Stomach smooth muscle (tissue), 2 donors: ENCODE data around the gene ARID1B.

Experiments used
- H3K27ac ChIP-seq: one replicate; pipeline ENCODE4 v1.7.0; 2013; ENCODE audit warnings: mild to moderate bottlenecking, low read length, inconsistent platforms
- H3K27me3 ChIP-seq, 2 donors: one replicate each; pipeline ENCODE4 v1.7.0; 2013; ENCODE audit warnings: low read length in 2 of 2; ENCODE audit not compliant: insufficient read depth in 2 of 2, control insufficient read depth in 1 of 2
- H3K36me3 ChIP-seq, 2 donors: one replicate each; pipeline ENCODE4 v1.7.0; 2013; ENCODE audit warnings: low read length in 2 of 2; ENCODE audit not compliant: control insufficient read depth in 2 of 2, insufficient read depth in 2 of 2
- H3K4me1 ChIP-seq: one replicate; pipeline ENCODE4 v1.7.0; 2013; ENCODE audit warnings: low read length; ENCODE audit not compliant: control insufficient read depth, insufficient read depth
- H3K4me3 ChIP-seq, 2 donors: one replicate each; pipeline ENCODE4 v1.7.0; 2013; ENCODE audit warnings: low read length in 2 of 2
- H3K9ac ChIP-seq, 2 donors: one replicate each; pipeline ENCODE4 v1.7.0; 2013; ENCODE audit warnings: low read length in 2 of 2, mild to moderate bottlenecking in 1 of 2
- H3K9me3 ChIP-seq, 2 donors: one replicate each; pipeline ENCODE4 v1.7.0; 2013; ENCODE audit warnings: low read length in 2 of 2; ENCODE audit not compliant: control insufficient read depth in 2 of 2
- donor health status: healthy.
- donor health status: Pancreatic carcinoma.

Gene ARID1B

DNA sequence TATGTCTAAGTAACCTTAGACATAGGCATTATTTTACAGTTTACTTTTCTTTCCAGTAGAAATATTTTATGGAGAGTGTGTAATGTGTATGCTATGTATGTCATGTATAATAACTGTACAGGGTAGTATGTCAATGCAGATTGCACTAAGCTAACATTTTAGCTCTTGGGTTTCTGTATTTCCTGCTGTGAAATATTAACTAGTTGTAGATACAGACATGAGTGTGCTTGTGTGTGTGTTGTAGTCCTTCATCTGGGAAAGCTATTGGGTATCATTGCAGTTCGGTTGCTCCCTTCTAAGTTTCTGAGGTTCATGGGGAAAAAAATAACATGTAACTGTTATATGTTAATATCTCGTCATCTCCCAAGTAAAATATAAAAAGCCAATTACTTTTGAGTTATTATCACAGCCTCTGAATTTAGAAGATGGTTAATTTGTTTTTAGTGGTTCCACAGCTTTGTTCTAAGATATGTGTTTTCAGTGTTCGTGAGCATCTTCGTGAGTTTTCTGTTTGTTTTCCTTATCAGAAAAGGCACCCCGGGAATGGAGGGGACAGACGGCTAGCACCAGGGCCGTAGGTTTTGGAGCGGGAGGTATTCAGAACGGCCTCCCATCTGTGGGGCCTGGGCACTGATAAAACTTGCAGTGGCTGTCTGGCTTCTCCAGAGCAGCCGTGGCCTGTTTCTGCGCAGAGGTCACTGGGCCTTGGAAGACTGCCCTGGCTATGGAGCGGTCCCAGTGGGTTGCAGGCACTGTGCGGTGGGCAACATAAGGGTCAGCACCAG, 215.0 kb downstream of the ARID1B start:
- Histone ChIP-seq H3K9ac (no peak overlapping the region), H3K36me3 (no peaks in the 10 kb centered on the region), H3K27me3 (no peaks in the 10 kb centered on the region), H3K9me3 (no peaks in the 10 kb centered on the region), H3K27ac (no peak overlapping the region), H3K4me1 (peaks cover 8% of the 10 kb centered on the region), H3K4me3 (no peak overlapping the region)

DNA sequence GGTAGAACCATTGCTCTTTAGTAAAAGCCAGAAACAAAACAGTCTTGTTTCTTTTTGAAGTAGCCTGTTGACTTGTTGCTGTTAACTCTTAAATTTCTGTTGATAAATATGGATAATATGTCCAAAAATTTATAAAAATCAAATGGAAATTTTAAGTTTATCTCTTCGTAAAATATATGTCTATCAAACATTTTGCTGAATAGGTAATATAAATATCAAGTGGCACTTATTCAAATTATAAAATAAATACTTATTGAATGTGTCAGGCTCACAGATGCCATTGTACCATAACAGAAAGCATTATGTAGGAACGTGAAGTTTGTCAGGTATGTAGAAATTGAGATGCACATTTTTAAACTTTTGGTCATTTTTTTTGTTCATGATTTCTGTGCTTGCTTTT, 216.5 kb downstream of the ARID1B start:
- Histone ChIP-seq H3K4me1 (peaks cover 5% of the 10 kb centered on the region), H3K36me3 (no peaks in the 10 kb centered on the region), H3K4me3 (no peak overlapping the region), H3K27ac (no peak overlapping the region), H3K27me3 (no peaks in the 10 kb centered on the region), H3K9me3 (no peaks in the 10 kb centered on the region), H3K9ac (no peak overlapping the region)

DNA sequence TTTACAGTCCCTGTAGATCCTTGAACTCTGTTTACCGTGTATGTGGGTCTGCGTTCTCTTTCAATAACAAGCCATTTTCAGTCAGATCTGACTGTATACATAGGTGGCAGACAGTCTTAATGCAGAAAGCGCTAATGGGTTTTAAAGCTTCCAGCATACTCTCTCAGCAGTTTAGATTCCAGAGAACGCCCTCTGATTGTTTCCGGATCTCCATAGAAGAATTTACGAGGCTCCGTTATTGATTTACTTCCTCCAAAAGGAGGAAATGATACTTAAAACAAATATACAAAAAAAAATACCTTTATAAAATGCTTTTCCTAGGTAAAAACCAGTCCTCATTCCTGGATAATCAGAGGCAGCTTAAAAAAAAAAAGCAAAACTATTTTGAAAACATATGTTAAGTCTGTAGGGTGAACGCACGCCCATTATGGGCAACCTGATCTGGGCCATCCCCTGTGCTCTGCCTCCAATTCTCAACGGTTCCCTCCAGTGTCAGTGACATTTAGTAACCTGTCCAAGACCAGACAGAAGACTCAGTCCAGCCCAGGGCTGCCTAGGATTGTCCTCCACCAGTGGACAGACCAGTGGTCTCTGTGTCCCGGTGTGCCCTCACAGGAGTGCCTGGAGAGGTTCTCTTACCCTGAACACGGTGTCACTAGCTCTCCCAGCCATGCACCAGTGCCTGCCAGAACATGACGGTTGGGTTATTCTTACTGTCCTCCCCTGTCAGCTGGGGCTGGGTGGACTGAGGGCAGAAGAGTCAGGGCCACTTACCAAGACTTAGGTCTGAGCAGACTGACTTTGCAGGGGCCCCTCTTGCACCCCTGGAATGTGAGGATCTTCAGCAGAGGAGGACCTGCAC, 217.3 kb downstream of the ARID1B start:
- no peaks in the 10 kb centered on the region for H3K27me3 ChIP-seq
- no peaks in the 10 kb centered on the region for H3K9me3 ChIP-seq
- no peak overlapping the region for H3K9ac ChIP-seq
- peaks cover 5% of the 10 kb centered on the region for H3K4me1 ChIP-seq
- H3K4me3 ChIP-seq, result no peak overlapping the region
- no peaks in the 10 kb centered on the region for H3K36me3 ChIP-seq
- H3K27ac ChIP-seq, result no peak overlapping the region

DNA sequence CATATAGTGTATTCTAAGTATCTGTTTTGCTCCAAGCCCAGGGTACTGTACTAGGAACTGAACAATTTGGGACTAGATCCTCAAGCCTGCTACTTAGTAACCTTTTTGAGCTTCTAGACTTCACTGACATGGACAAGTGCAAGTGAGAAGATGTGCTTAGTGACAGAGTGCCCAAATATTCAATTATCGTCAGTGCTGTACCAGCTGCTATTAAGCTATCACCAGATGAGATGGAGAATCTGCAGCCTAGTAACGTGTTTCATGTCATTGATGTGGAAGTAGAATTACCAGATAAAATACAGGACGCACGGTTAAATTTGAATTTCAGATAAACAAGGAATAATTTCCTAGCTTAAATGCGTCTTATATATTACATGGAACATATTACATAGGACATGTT, 218.3 kb downstream of the ARID1B start:
- Histone ChIP-seq H3K27me3 (no peaks in the 10 kb centered on the region), H3K4me3 (no peak overlapping the region), H3K27ac (no peak overlapping the region), H3K4me1 (peaks cover 5% of the 10 kb centered on the region), H3K36me3 (no peaks in the 10 kb centered on the region), H3K9ac (no peak overlapping the region), H3K9me3 (no peaks in the 10 kb centered on the region)

DNA sequence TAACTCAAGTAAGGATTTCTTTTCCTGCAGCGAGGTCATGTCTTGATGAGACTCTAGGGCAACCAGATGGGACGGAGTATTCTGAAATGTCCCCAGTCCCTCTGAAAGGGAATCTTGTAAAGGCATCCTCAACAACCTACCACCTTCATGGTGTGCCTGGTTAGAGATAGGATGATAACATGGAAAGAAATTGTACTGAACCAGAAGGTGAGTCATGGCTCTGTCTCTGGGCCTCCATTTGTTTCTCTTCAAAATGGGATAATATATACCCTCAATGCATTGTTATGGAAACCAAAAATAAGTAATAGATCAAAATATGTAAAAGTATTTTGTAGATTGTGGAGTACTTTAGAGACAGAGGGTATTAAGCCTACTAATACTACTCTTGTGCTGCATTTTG, 219.1 kb downstream of the ARID1B start:
- Histone ChIP-seq H3K27ac (no peak overlapping the region), H3K4me3 (no peak overlapping the region), H3K27me3 (no peaks in the 10 kb centered on the region), H3K9me3 (no peaks in the 10 kb centered on the region), H3K4me1 (peaks cover 5% of the 10 kb centered on the region), H3K36me3 (no peaks in the 10 kb centered on the region), H3K9ac (no peak overlapping the region)

DNA sequence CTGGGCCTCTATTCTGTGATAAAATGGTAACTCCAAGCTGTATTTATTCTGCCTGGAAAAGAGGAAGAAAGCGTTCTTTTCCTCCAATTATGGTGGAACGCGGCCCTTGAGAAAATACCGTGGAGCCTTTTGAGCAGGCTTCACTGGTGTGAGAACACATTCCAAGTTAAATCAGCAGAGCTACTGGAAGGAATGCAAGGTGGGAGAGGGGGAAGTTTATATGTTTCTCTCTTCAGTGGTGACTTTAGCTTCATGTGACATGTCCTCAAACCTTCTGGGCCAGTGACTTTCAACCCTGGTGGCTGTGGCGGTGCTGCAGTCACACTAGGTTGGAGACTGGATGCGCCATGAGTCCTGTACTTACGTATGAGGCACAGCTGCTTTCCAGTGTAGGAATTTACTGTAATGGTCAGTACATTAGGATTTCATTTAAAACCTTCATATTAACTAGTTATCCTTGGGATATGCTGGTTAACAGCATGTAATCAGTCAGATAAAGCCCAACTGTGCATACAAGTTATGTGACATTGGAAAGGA, 221.7 kb downstream of the ARID1B start:
- Histone ChIP-seq H3K36me3 (no peaks in the 10 kb centered on the region), H3K9me3 (no peaks in the 10 kb centered on the region), H3K4me1 (peaks cover 2% of the 10 kb centered on the region), H3K27ac (no peak overlapping the region), H3K4me3 (no peak overlapping the region), H3K27me3 (no peaks in the 10 kb centered on the region), H3K9ac (no peak overlapping the region)

DNA sequence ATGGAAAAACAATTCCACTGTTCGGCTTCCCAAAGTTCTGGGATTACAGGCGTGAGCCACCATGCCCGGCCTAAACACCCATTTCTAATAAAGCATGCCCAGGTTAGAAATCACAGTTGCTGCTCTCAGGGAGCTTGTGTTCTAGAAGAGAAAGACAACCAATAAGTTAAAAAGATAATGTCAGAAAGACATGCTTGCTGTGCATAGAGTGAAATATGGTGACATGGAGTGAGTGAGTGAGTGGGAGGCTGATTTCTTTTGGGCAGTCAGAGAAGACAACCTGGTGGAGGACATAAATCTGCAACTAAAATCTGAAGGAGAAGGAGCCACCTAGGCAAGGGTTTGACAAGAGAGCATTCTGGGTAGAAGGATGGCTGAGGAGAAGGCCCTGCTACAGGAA, 222.6 kb downstream of the ARID1B start:
- no peak overlapping the region for H3K4me3 ChIP-seq
- H3K36me3 ChIP-seq, result no peaks in the 10 kb centered on the region
- no peaks in the 10 kb centered on the region for H3K27me3 ChIP-seq
- H3K9ac ChIP-seq, result no peak overlapping the region
- peaks cover 2% of the 10 kb centered on the region for H3K4me1 ChIP-seq
- H3K27ac ChIP-seq, result no peak overlapping the region
- no peaks in the 10 kb centered on the region for H3K9me3 ChIP-seq

DNA sequence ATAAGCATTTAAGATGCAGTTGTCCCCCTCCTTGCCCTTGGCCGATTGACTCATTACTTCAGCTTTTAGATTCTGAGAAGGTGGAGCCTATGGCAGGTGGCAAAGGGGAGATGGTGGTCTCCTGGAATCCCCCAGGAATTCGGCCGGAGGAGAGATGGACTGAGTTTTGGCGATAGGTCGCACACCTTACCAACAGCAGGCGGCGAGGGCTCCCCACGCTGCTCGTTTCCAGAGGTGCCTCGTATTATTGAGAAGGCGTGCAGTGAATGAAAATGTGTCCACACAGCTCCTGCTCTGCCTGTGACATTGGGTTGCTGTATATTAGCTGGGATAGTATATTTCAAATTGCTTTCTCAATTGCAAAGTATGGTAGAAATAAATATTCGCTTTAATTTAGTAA, 224.5 kb downstream of the ARID1B start:
- H3K27me3 ChIP-seq, result no peaks in the 10 kb centered on the region
- no peak overlapping the region for H3K9ac ChIP-seq
- H3K9me3 ChIP-seq, result no peaks in the 10 kb centered on the region
- no peak overlapping the region for H3K27ac ChIP-seq
- H3K4me3 ChIP-seq, result no peak overlapping the region
- H3K36me3 ChIP-seq, result no peaks in the 10 kb centered on the region
- peaks cover 2% of the 10 kb centered on the region for H3K4me1 ChIP-seq

DNA sequence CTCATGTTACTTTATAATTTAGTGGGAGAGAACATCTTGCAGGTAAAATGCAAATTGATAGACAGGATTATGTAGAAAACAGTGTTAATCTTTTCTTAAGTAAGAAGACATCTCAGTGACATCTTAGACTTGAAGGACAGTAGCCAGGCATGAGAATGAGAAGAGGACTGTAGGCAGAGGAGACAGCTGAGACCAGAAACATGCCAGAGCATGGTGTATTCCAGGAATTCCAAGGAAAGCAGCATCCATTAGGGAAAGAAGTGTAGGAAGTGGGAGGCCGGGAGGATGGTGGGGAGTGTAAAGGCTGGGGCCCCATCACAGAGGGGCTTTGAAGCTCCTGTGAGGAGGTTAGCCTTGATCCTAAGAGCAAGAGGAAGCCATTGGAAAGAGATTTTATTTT, 225.6 kb downstream of the ARID1B start:
- no peaks in the 10 kb centered on the region for H3K27me3 ChIP-seq
- no peaks in the 10 kb centered on the region for H3K36me3 ChIP-seq
- peaks cover 2% of the 10 kb centered on the region for H3K4me1 ChIP-seq
- no peaks in the 10 kb centered on the region for H3K9me3 ChIP-seq
- H3K4me3 ChIP-seq, result no peak overlapping the region
- H3K27ac ChIP-seq, result no peak overlapping the region
- H3K9ac ChIP-seq, result no peak overlapping the region

DNA sequence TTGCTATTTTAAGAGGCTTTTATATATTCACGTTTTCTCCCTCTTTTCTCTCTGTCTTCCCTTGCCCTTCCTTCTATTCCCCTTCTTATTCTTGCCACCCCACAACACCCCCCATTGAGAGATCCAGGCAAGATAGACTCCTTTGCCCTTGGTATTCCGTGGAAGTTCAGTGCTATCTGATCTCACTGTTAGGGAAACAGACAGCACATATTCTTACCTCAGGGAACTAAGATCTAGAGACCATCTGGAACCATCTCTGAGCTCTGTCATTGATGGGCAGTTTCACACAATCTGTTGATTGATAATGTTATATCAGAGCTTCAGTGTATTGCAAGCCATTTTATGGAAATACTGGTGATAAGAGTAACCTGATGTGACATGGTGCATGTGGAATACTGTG, 228.8 kb downstream of the ARID1B start:
- Histone ChIP-seq H3K4me1 (peaks cover 2% of the 10 kb centered on the region), H3K4me3 (no peak overlapping the region), H3K36me3 (no peaks in the 10 kb centered on the region), H3K9ac (no peak overlapping the region), H3K9me3 (no peaks in the 10 kb centered on the region), H3K27ac (no peak overlapping the region), H3K27me3 (no peaks in the 10 kb centered on the region)

DNA sequence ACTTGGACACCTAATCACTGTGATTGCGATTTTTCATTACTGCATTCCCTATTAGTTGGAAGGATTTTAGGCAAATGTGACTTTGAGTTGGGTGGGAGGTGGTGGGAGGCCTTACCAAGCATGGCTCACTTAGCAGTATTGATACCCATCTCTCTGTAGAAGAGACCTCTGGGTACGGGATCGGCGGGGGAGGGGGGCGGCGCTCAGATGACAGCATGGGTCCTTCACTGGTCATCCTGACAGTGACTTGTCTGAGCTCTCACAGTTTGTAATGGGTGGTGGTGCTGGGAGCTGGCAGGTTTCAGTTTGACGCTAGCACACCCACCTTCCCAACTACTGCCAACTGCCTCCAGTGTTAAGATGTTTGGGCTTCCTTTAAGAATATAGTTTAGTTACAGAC, 231.4 kb downstream of the ARID1B start:
- Histone ChIP-seq H3K9ac (no peak overlapping the region), H3K27me3 (no peaks in the 10 kb centered on the region), H3K27ac (no peak overlapping the region), H3K9me3 (no peaks in the 10 kb centered on the region), H3K36me3 (no peaks in the 10 kb centered on the region), H3K4me1 (no peaks in the 10 kb centered on the region), H3K4me3 (no peak overlapping the region)
